ENCODE results near the gene NCBP3. TPM values are rescaled to one million over a fixed set of nuclear protein-coding genes. Genes with fewer than 3 reads are reported as not detected.

The NCBP3 gene
- total and polyA plus RNA-seq, 12 donors: 11.0 to 36.6 (median 23.0) TPM

DNA sequence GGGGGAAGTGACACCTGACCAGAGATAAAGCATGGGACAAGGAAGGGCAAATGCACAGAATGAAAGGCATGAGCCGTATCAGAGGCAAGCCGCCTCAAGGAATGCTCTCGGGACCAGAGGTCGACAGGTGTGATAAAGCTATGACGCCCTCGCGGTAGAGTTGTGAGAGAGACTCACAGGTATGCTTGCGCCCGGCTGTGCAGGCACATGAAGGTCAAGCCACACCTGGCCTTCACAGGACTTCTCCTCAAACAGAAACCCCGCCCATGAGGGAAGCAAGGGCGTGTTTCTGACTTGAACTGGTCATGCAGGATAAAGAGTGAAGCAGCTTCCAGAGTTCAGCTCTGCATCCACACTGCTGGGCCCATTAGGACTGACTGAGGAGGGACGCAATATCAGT, 7.8 kb downstream of the NCBP3 start:
- Histone ChIP-seq H3K9me3 (replicated peaks in 1 of 3) (no peaks in the 10 kb centered on the region), H3K4me1 (replicated peaks in 1 of 2) (peaks cover 8 to 12% of the 10 kb centered on the region in 2 donors), H3K36me3 (replicated peaks in 1 of 2) (peaks cover 0 to 42% of the 10 kb centered on the region in 2 donors), H3K27ac (no peak overlapping the region), H3K4me3 (no peak overlapping the region), H3K27me3 (no peaks in the 10 kb centered on the region)
- 80 to 90% (median 87%) methylated on average over 12 of the region's 12 CpGs for WGBS, 4 donors
- TF ChIP-seq POLR2A (IDR thresholded peaks at IDR 0.05): no peak
- no peak for TF ChIP-seq CTCF (IDR thresholded peaks at IDR 0.05)
- intact Hi-C loops (cut with DNase I): no loop called here
- DNase-seq: no peak

DNA sequence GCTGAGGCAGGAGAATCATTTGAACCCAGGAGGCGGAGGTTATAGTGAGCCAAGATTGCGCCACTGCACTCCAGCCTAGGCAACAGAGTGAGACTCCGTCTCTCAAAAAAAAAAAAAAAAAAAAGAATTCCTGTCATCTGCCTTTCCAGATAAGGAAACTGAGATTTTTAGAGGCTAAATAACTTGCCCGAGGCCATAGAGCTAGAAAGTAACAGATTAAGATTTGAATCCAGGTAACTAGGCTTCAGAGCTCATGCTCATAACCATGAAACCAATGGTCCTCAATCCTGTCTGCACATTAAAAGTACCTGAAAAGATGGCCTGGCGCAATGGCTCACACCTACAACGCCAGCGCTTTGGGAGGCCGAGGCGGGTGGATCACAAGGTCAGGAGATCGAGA, 9.5 kb downstream of the NCBP3 start:
- no peaks in the 10 kb centered on the region for H3K27me3 ChIP-seq
- no peak for DNase-seq
- intact Hi-C loops (cut with DNase I): no loop called here
- WGBS, 4 donors: 90 to 95% (median 93%) methylated on average over 10 of the region's 10 CpGs
- H3K4me3 ChIP-seq: no peak overlapping the region
- H3K9me3 ChIP-seq (replicated peaks in 1 of 3): no peaks in the 10 kb centered on the region
- peaks cover 0 to 43% of the 10 kb centered on the region in 2 donors for H3K36me3 ChIP-seq (replicated peaks in 1 of 2)
- H3K4me1 ChIP-seq (replicated peaks in 1 of 2): peaks cover 8 to 12% of the 10 kb centered on the region in 2 donors
- no peak overlapping the region for H3K27ac ChIP-seq
- TF ChIP-seq POLR2A (IDR thresholded peaks at IDR 0.05): no peak
- no peak for TF ChIP-seq CTCF (IDR thresholded peaks at IDR 0.05)

DNA sequence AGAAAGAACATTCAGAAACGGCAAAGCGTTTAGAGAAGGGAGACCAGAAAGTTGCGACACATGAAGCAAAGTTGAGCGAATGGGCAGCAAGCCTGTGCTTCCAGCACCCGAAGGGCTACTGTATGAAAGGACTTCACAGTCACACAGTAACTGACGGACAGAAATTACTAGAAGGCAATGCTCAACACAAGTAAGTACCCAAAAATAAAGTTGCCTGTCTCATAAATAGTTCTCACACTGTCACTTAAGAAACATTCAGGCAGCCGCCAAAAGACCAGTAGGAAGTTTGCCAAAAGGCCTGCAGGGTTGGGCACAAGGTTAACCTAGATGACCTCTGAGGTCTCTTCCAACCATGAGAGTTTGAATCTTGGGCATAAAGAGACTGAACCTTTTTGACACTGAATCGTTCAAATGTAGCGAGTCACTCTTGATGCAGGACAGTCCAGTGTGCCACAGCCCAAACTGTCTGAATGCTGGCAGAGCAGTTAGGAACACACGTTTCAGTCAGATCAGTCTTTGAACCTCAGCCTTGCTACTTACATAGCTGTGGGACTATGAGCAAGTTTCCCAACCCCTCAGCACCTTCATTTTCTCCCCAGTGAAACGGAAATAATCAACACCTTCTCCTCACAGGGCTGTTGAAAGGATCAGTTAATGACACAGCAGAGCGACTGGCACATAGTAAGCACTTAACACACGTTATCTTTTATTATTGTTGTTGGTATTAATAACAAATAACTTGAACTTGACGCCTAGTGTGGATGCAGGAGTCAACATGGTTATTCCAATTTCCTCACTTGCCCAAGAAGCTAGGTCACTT, 10.4 kb downstream of the NCBP3 start:
- Histone ChIP-seq H3K4me1 (replicated peaks in 1 of 2) (peaks cover 8 to 14% of the 10 kb centered on the region in 2 donors), H3K4me3 (no peak overlapping the region), H3K36me3 (replicated peaks in 1 of 2) (peaks cover 0 to 43% of the 10 kb centered on the region in 2 donors), H3K9me3 (replicated peaks in 1 of 3) (no peaks in the 10 kb centered on the region), H3K27ac (peak overlapping the region in 1 of 5 donors; percentile 43), H3K27me3 (no peaks in the 10 kb centered on the region)
- no peak for TF ChIP-seq CTCF (IDR thresholded peaks at IDR 0.05)
- TF ChIP-seq POLR2A (IDR thresholded peaks at IDR 0.05): no peak
- peak in 3 of 7 donors; percentile 39 to 53 (median 50) for DNase-seq
- intact Hi-C loops (cut with DNase I): no loop called here
- WGBS, 4 donors: 67 to 77% (median 73%) methylated on average over 12 to 14 of the region's 14 CpGs

GRCh38 chr17:3834811-3835210, 11.2 kb downstream of the NCBP3 start:
- whole genome bisulfite sequencing, 4 donors: 80 to 88% (median 83%) methylated on average over 4 of the region's 4 CpGs
- no peak for DNase-seq
- Histone ChIP-seq H3K27me3 (no peaks in the 10 kb centered on the region), H3K27ac (no peak overlapping the region), H3K36me3 (replicated peaks in 1 of 2) (peaks cover 0 to 36% of the 10 kb centered on the region in 2 donors), H3K4me1 (replicated peaks in 1 of 2) (peaks cover 8 to 18% of the 10 kb centered on the region in 2 donors), H3K9me3 (replicated peaks in 1 of 3) (no peaks in the 10 kb centered on the region), H3K4me3 (no peak overlapping the region)
- intact Hi-C loops (cut with DNase I): no loop called here
- TF ChIP-seq POLR2A (IDR thresholded peaks at IDR 0.05): no peak
- no peak for TF ChIP-seq CTCF (IDR thresholded peaks at IDR 0.05)
